UCSD-AML1 (cell line): ENCODE results near the gene WDFY1.
"Not testable (repeated sequence)": the region's sequence is repeated elsewhere in the genome, so short reads cannot be mapped to it uniquely, and the experiment has no call there.

Experiments used
- DNase-seq: peaks from one replicate; lab custom pipeline; 2025; ENCODE audit not compliant: unreplicated experiment; lab: John Stamatoyannopoulos, UW

WDFY1 gene

GRCh38 chr2:223900066-223900465 is 45.1 kb downstream of the WDFY1 start:
- no peak for DNase-seq

- DNase-seq, result no peak
Observed at GRCh38 chr2:223897669-223898330, 47.3 kb downstream of the WDFY1 start.

GRCh38 chr2:223896833-223897311 is 48.3 kb downstream of the WDFY1 start:
- no peak for DNase-seq

- DNase-seq, result no peak
Observed at GRCh38 chr2:223894968-223895367, 50.2 kb downstream of the WDFY1 start.

- DNase-seq, result no peak
Observed at GRCh38 chr2:223894009-223894408, 51.1 kb downstream of the WDFY1 start.

GRCh38 chr2:223890721-223891120 is 54.4 kb downstream of the WDFY1 start:
- DNase-seq, result no peak

- no peak for DNase-seq
Observed at GRCh38 chr2:223889229-223889628, 55.9 kb downstream of the WDFY1 start.

GRCh38 chr2:223888251-223888650 is 56.9 kb downstream of the WDFY1 start:
- DNase-seq, result no peak

- DNase-seq, result no peak
Observed at GRCh38 chr2:223887127-223887526, 58.0 kb downstream of the WDFY1 start.

GRCh38 chr2:223886726-223887125 is 58.4 kb downstream of the WDFY1 start:
- no peak for DNase-seq

- DNase-seq, result no peak
Observed at GRCh38 chr2:223884399-223884798, 60.7 kb downstream of the WDFY1 start.

GRCh38 chr2:223882715-223883114 is 62.4 kb downstream of the WDFY1 start:
- no peak for DNase-seq

GRCh38 chr2:223880796-223881195 is 64.3 kb downstream of the WDFY1 start:
- no peak for DNase-seq

GRCh38 chr2:223877721-223878410 is 67.3 kb downstream of the WDFY1 start:
- DNase-seq, result no peak

GRCh38 chr2:223873672-223874071 is 71.5 kb downstream of the WDFY1 start:
- no peak for DNase-seq

GRCh38 chr2:223872772-223873171 is 72.4 kb downstream of the WDFY1 start:
- DNase-seq, result not testable (repeated sequence)

GRCh38 chr2:223871661-223872060 is 73.5 kb downstream of the WDFY1 start:
- DNase-seq, result not testable (repeated sequence)

GRCh38 chr2:223870840-223871611 is 74.1 kb downstream of the WDFY1 start:
- no peak for DNase-seq

GRCh38 chr2:223868005-223868404 is 77.1 kb downstream of the WDFY1 start:
- no peak for DNase-seq

- no peak for DNase-seq
Observed at GRCh38 chr2:223865907-223866508, 79.1 kb downstream of the WDFY1 start.

GRCh38 chr2:223865124-223865523 is 80.0 kb downstream of the WDFY1 start:
- no peak for DNase-seq
